B cell (primary cell): ENCODE measurements around the gene DMXL1. TPM values are rescaled to one million over a fixed set of nuclear protein-coding genes. Genes with fewer than 3 reads are reported as not detected.
A peak's percentile ranks its signal among the peaks of the same experiment; 100 is the strongest.

Source experiments
- ATAC-seq: fragments of 200-7000 bp; cut with Tn5 transposase; one replicate; pipeline ENCODE4 v1.10.0; 2021; ENCODE audit warnings: low read depth, mild to moderate bottlenecking, moderate number of reproducible peaks, moderate library complexity
- CTCF ChIA-PET: fragments of 350-600 bp; sonication (Branson Sonifier 250); formaldehyde crosslinking; loops from one replicate; lab custom pipeline; 2021; ENCODE audit warnings: antibody characterized with exemption, inconsistent platforms; lab: Charles Lee
- POLR2A ChIA-PET: fragments of 350-600 bp; sonication (Branson Sonifier 250); formaldehyde crosslinking; loops from one replicate; lab custom pipeline; 2021; ENCODE audit warnings: antibody characterized with exemption; lab: Charles Lee
- DNase-seq: peaks from one replicate; pipeline ENCODE4 v3.0.0; 2013
- H2AFZ ChIP-seq: 2 replicates; pipeline ENCODE4 v1.6.1; 2012; ENCODE audit warnings: mild to moderate bottlenecking, low read depth, low read length; ENCODE audit not compliant: insufficient read depth, poor library complexity, severe bottlenecking
- H3K27ac ChIP-seq, 2 donors: 1 replicate in 1 of 2; 2 replicates in 1 of 2; pipeline ENCODE4 v1.5.1; 2012 to 2013; ENCODE audit warnings: low read length in 2 of 2, mild to moderate bottlenecking in 2 of 2, moderate library complexity in 1 of 2
- H3K27me3 ChIP-seq, 4 experiments: fragments of 200-600 bp in 1 of 4; sonication (generic) in 1 of 4; replicated peaks in 1 of 4; 1 replicate in 2 of 4; 2 replicates in 2 of 4; pipeline versions ENCODE4 v1.6.1 to v1.7.0; 2013 to 2016; ENCODE audit warnings: low read length in 3 of 4, mild to moderate bottlenecking in 2 of 4, mixed read lengths in 1 of 4, moderate library complexity in 1 of 4; ENCODE audit not compliant: insufficient read depth in 4 of 4, control insufficient read depth in 3 of 4; ENCODE audit errors: control extremely low read depth in 1 of 4
- H3K36me3 ChIP-seq, 2 experiments: replicated peaks in 1 of 2; 1 replicate in 1 of 2; 2 replicates in 1 of 2; pipeline versions ENCODE4 v1.6.1 to v1.7.1; 2013; ENCODE audit warnings: low read length in 1 of 2; ENCODE audit not compliant: insufficient read depth in 2 of 2, control insufficient read depth in 1 of 2; ENCODE audit errors: control extremely low read depth in 1 of 2, extremely low read depth in 1 of 2
- H3K4me1 ChIP-seq, 2 donors: fragments of 200-600 bp in 1 of 2; sonication (generic) in 1 of 2; 1 replicate in 1 of 2; 2 replicates in 1 of 2; pipeline versions ENCODE4 v1.5.1 to v1.6.1; 2013 to 2017; ENCODE audit warnings: low read length in 2 of 2; ENCODE audit not compliant: control insufficient read depth in 2 of 2, insufficient read depth in 2 of 2
- H3K4me2 ChIP-seq: replicated peaks from 2 replicates; pipeline ENCODE3; 2012; ENCODE audit warnings: mild to moderate bottlenecking, low read depth, low read length; ENCODE audit not compliant: poor library complexity, severe bottlenecking
- H3K4me3 ChIP-seq, 5 experiments: fragments of 200-600 bp in 1 of 5; sonication (generic) in 1 of 5; 1 replicate in 3 of 5; 2 replicates in 2 of 5; pipeline versions ENCODE4 v1.5.1 to v1.7.0; 2011 to 2016; ENCODE audit warnings: low read length in 4 of 5, mild to moderate bottlenecking in 4 of 5, low read depth in 2 of 5, control low read depth in 1 of 5, moderate library complexity in 1 of 5; ENCODE audit not compliant: insufficient read depth in 1 of 5; ENCODE audit errors: control extremely low read depth in 1 of 5, extremely low read depth in 1 of 5
- H3K79me2 ChIP-seq: fragments of 200-600 bp; sonication (generic); one replicate; pipeline ENCODE4 v1.6.0; 2016; ENCODE audit warnings: low read length; ENCODE audit not compliant: control insufficient read depth, insufficient read depth
- H3K9ac ChIP-seq: fragments of 200-600 bp; sonication (generic); 2 replicates; pipeline ENCODE4 v1.6.1; 2017; ENCODE audit warnings: mild to moderate bottlenecking, low read length, moderate library complexity
- H3K9me3 ChIP-seq, 3 donors: one replicate each; pipeline versions ENCODE4 v1.6.1 to v1.7.1; 2013; ENCODE audit warnings: low read length in 2 of 3; ENCODE audit not compliant: control insufficient read depth in 2 of 3, insufficient read depth in 1 of 3; ENCODE audit errors: control extremely low read depth in 1 of 3
- H4K20me1 ChIP-seq: 2 replicates; pipeline ENCODE4 v1.6.0; 2012; ENCODE audit warnings: mild to moderate bottlenecking, low read length; ENCODE audit not compliant: insufficient read depth, control insufficient read depth, poor library complexity, severe bottlenecking
- H3K27ac Mint-ChIP-seq: one replicate; pipeline ENCODE4 v1.8.0; 2021; ENCODE audit warnings: mixed read lengths
- H3K27me3 Mint-ChIP-seq: one replicate; pipeline ENCODE4 v1.8.0; 2021; ENCODE audit warnings: mixed read lengths
- H3K4me1 Mint-ChIP-seq: one replicate; pipeline ENCODE4 v1.8.0; 2021; ENCODE audit warnings: mixed read lengths
- H3K4me3 Mint-ChIP-seq: one replicate; pipeline ENCODE4 v1.8.0; 2021; ENCODE audit warnings: mixed read lengths
- H3K9me3 Mint-ChIP-seq: one replicate; pipeline ENCODE4 v1.8.0; 2022; ENCODE audit warnings: mixed read lengths; ENCODE audit not compliant: insufficient read depth
- CTCF ChIP-seq: fragments of 200-600 bp; IDR thresholded peaks from one replicate; pipeline ENCODE4 v1.8.0; 2022; ENCODE audit warnings: antibody characterized with exemption, mild to moderate bottlenecking
- EZH2 ChIP-seq: IDR thresholded peaks from 2 replicates; pipeline ENCODE4 v1.6.1; 2012; ENCODE audit warnings: borderline replicate concordance, low read depth, mild to moderate bottlenecking, moderate library complexity, low read length; ENCODE audit not compliant: insufficient read depth, poor library complexity, severe bottlenecking
- WGBS: methylation state at CpG from one replicate; pipeline ENCODE4 v1.1.5; 2013; ENCODE audit warnings: missing lambda C conversion rate; ENCODE audit not compliant: insufficient coverage; 5-methylcytosine and 5-hydroxymethylcytosine counted together
- intact Hi-C: fragments of 100-400 bp; cut with micrococcal nuclease; formaldehyde crosslinking; loops from one replicate; pipeline ENCODE4 v1.10.0; 2022
- polyA minus RNA-seq: library from RNA; depleted of rRNA, polyadenylated mRNA; stranded (reverse); fragments of >200 nt; gene quantifications from 2 replicates; pipeline ENCODE4 v1.2.3, GENCODE V29; 2012
- polyA plus RNA-seq: library from polyadenylated mRNA; depleted of rRNA; stranded (reverse); fragments of >200 nt; gene quantifications from 2 replicates; pipeline ENCODE4 v1.2.3, GENCODE V29; 2012
- total RNA-seq, 2 donors: library from RNA; stranded (reverse); fragments of 120-200 nt in 1 of 2; gene quantifications; 1 replicate in 1 of 2; 2 replicates in 1 of 2; pipeline versions ENCODE4 v1.2.3 to v1.2.4, GENCODE V29; 2013 to 2022

DMXL1 gene, protein sequence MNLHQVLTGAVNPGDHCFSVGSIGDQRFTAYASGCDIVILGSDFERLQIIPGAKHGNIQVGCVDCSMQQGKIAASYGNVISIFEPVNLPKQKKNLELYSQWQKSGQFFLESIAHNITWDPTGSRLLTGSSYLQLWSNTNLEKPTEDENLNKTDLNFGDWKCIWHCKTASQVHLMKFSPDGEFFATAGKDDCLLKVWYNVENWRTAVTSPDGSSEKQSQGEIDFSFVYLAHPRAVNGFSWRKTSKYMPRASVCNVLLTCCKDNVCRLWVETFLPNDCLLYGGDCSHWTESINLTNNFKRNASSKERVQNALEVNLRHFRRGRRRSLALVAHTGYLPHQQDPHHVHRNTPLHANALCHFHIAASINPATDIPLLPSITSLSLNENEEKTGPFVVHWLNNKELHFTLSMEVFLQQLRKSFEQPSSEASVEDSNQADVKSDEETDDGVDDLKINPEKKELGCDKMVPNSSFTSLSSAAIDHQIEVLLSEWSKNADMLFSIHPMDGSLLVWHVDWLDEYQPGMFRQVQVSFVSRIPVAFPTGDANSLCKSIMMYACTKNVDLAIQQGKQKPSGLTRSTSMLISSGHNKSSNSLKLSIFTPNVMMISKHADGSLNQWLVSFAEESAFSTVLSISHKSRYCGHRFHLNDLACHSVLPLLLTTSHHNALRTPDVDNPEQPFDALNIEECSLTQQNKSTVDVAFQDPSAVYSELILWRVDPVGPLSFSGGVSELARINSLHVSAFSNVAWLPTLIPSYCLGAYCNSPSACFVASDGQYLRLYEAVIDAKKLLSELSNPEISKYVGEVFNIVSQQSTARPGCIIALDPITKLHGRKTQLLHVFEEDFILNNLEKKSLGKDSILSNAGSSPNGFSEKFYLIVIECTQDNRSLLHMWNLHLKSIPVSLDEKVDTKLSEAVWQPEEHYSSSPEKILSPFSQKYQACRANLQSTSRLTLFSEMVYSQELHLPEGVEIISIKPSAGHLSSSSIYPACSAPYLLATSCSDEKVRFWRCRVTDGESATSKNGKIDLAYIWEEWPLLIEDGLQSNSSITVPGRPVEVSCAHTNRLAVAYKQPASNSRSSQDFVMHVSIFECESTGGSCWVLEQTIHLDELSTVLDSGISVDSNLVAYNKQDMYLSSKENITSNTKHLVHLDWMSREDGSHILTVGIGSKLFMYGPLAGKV (N-terminal part only)
- 129 and 135 TPM in 2 replicates for total RNA-seq
- 146 TPM for total RNA-seq (2013)
- 37.9 and 39.4 TPM in 2 replicates for polyA plus RNA-seq
- 50.4 and 52.8 TPM in 2 replicates for polyA minus RNA-seq

DNA sequence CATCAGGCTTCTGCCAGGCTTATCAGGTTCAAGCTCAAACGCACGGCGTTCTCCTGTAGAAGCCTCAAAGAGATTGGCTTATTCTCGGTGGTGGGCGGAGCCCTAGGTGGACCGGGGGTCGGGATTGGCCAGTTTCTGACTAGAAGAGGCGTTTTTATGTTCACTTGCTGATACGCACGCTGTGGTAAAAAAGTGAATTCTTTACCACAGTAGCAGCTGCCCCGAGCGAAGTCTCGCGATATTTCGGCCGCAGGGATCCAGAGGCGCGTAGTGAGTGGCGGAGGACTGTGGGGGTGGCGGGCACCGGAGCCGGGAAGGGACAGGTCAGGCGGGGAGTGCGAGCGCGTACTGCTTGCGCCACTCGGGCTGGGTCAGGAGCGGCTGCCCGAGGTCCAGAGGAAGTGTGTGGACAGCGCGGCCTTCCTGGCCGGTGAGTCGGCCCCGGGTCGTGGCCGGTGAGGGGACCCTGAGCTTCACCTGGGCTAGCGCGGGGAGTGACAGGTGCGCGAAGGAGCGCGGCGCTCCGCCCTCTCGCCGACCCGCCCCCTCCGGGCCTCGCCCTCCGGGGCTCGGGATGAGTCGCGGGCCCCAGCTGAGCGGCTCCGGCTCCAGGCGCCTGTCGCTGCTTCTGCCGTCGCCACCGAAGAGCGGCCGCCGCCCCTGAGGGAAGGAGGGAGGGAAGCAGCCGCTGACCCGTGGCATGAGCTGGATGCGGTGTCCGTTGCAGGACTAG, at the start of gene DMXL1:
TSS of gene DMXL1 (plus strand) at position 260 of the 733 bp plus-strand sequence. CDS start 483 bp downstream, outside the sequence.
- Mint-ChIP-seq H3K4me3 (peak within 1 kb of the TSS; percentile 99), H3K4me1 (peaks cover 40% of the 10 kb centered on the region), H3K27me3 (no peaks in the 10 kb centered on the region), H3K9me3 (no peaks in the 10 kb centered on the region), H3K27ac (peak within 1 kb of the TSS; percentile 100)
- Histone ChIP-seq H3K4me3 (peak within 1 kb of the TSS; percentile 66 to 98 (median 91)), H2AFZ (peak within 1 kb of the TSS; percentile 99), H3K27ac (peak within 1 kb of the TSS; percentile 94 to 97), H3K9ac (peak within 1 kb of the TSS; percentile 97), H3K9me3 (no peaks in the 10 kb centered on the region), H3K36me3 (peaks cover 0 to 3% of the 10 kb centered on the region in 2 experiments), H4K20me1 (no peaks in the 10 kb centered on the region), H3K27me3 (no peaks in the 10 kb centered on the region), H3K4me1 (peaks cover 35 to 43% of the 10 kb centered on the region in 2 donors), H3K79me2 (peaks cover 45% of the 10 kb centered on the region), H3K4me2 (peak within 1 kb of the TSS; percentile 80)
- DNase-seq = peak; percentile 99
- ChIA-PET POLR2A (interaction anchor here (0.6 to 2.1 kb wide), 12 partner anchors 23 to 293 kb away, joined by 3 to 15 read pairs (median 5); partner anchors contain the start of gene DTWD2), CTCF (interaction anchor here (0.7 to 2.1 kb wide), 13 partner anchors 10 to 341 kb away, joined by 3 to 23 read pairs (median 4); partner anchors contain the start of gene DTWD2)
- peak; percentile 81 for ATAC-seq
- no peak for TF ChIP-seq CTCF
- no peak for TF ChIP-seq EZH2
- intact Hi-C loops = loop anchor here (1.0 to 5.0 kb wide), 8 partner anchors 36 to 382 kb away; partner anchors contain the start of genes DTWD2 and HSD17B4
- WGBS = under 1% methylated on average over 68 of the region's 68 CpGs
